ENCODE results near the gene LRRC49. TPM values are rescaled to one million over a fixed set of nuclear protein-coding genes. Genes with fewer than 3 reads are reported as not detected.

Gene LRRC49
- total and polyA plus RNA-seq, 2 of the 13 experiments (the other 11 are each of a cell fraction or from before 2014, with no cell fraction given): 0.57 to 1.00 TPM

- CTCF ChIA-PET (ENCODE audit: low intra/inter-chr PET ratio, low total read pairs): no interaction called here
- no peaks in the 10 kb centered on the region for H3K36me3 ChIP-seq (replicated peaks in 1 of 2; ENCODE audit: control insufficient read depth in 1 of 2, insufficient read depth in 2 of 2, low read length in 2 of 2)
- DNase-seq (ENCODE audit: low spot score) (no peak), FAIRE-seq (no peak), ATAC-seq (no peak)
- no peaks in the 10 kb centered on the region for H3K9me3 ChIP-seq (ENCODE audit: low read length)
- H3K4me1 ChIP-seq (ENCODE audit: insufficient read depth, low read length): peaks cover 25% of the 10 kb centered on the region
- POLR2A ChIA-PET: no interaction called here
- no peak overlapping the region for H3K9ac ChIP-seq (ENCODE audit: insufficient read depth, low read depth, low read length)
- 54% methylated on average over 5 of the region's 5 CpGs for WGBS (ENCODE audit: low lambda C conversion rate)
- in situ Hi-C loops (cut with HindIII; ENCODE audit: extremely low pct_ligation_motif_present, low pct_unique_long_range_greater_than_20kb) (no loop called here), intact Hi-C loops (cut with micrococcal nuclease; ENCODE audit: unreplicated experiment) (no loop called here)
- H3K27me3 ChIP-seq (ENCODE audit: control insufficient read depth in 1 of 2, insufficient read depth in 2 of 2, low read length in 2 of 2): no peaks in the 10 kb centered on the region; a peak in 1 of 5 replicates
- no peak overlapping the region for H3K4me3 ChIP-seq (replicated peaks in 1 of 3; ENCODE audit: insufficient read depth in 1 of 3, low read depth in 2 of 3, low read length in 3 of 3)
- no peak overlapping the region for H3K27ac ChIP-seq (ENCODE audit: extremely low read length, insufficient read depth, low read length)
- H3K79me2 ChIP-seq (ENCODE audit: insufficient read depth, low read length): no peaks in the 10 kb centered on the region
- H2AFZ ChIP-seq (ENCODE audit: low read length): no peak overlapping the region
- TF ChIP-seq CSRNP1 (CRISPR knock-in tag; IDR thresholded peaks at IDR 0.05) (no peak), ZGPAT (CRISPR knock-in tag; IDR thresholded peaks at IDR 0.05) (no peak), NFE2 (CRISPR knock-in tag; IDR thresholded peaks at IDR 0.05) (peak; percentile 34; the same call in 1 of the 2 replicates)
- H4K20me1 ChIP-seq (ENCODE audit: insufficient read depth, low read length): no peaks in the 10 kb centered on the region
- H3K4me2 ChIP-seq (ENCODE audit: low read depth, low read length): no peak overlapping the region
- no TSS peak for BruUV-seq (replicated peaks)
These were observed 25.5 kb upstream of the LRRC49 start for GRCh38 chr15:70866982-70867641.

- Histone ChIP-seq H4K20me1 (ENCODE audit: insufficient read depth, low read length) (no peaks in the 10 kb centered on the region), H3K9me3 (ENCODE audit: low read length) (no peaks in the 10 kb centered on the region), H3K4me1 (ENCODE audit: insufficient read depth, low read length) (peaks cover 22% of the 10 kb centered on the region), H3K4me3 (replicated peaks in 1 of 3; ENCODE audit: insufficient read depth in 1 of 3, low read depth in 2 of 3, low read length in 3 of 3) (no peak overlapping the region), H3K36me3 (replicated peaks in 1 of 2; ENCODE audit: control insufficient read depth in 1 of 2, insufficient read depth in 2 of 2, low read length in 2 of 2) (no peaks in the 10 kb centered on the region), H2AFZ (ENCODE audit: low read length) (no peak overlapping the region), H3K27me3 (ENCODE audit: control insufficient read depth in 1 of 2, insufficient read depth in 2 of 2, low read length in 2 of 2) (no peaks in the 10 kb centered on the region), H3K4me2 (ENCODE audit: low read depth, low read length) (no peak overlapping the region), H3K27ac (ENCODE audit: extremely low read length, insufficient read depth, low read length) (no peak overlapping the region), H3K79me2 (ENCODE audit: insufficient read depth, low read length) (no peaks in the 10 kb centered on the region), H3K9ac (ENCODE audit: insufficient read depth, low read depth, low read length) (no peak overlapping the region)
- DNase-seq (ENCODE audit: low spot score): no peak
- BruUV-seq (replicated peaks): no TSS peak
- CTCF ChIA-PET (ENCODE audit: low intra/inter-chr PET ratio, low total read pairs): no interaction called here
- in situ Hi-C loops (cut with HindIII; ENCODE audit: extremely low pct_ligation_motif_present, low pct_unique_long_range_greater_than_20kb) (no loop called here), intact Hi-C loops (cut with micrococcal nuclease; ENCODE audit: unreplicated experiment) (no loop called here)
- 74% methylated on average over 6 of the region's 6 CpGs for WGBS (ENCODE audit: low lambda C conversion rate)
- ATAC-seq: no peak
- no peak for FAIRE-seq
- POLR2A ChIA-PET: no interaction called here
- TF ChIP-seq PAWR (CRISPR knock-in tag; IDR thresholded peaks at IDR 0.05; ENCODE audit: borderline replicate concordance) (no peak), TFDP2 (CRISPR knock-in tag; IDR thresholded peaks at IDR 0.05) (no peak), ZNF512 (CRISPR knock-in tag; IDR thresholded peaks at IDR 0.05) (no peak), KLF13 (CRISPR knock-in tag; IDR thresholded peaks at IDR 0.05) (no peak), ZNF7 (CRISPR knock-in tag; IDR thresholded peaks at IDR 0.05) (no peak), ZBTB3 (CRISPR knock-in tag; IDR thresholded peaks at IDR 0.05; ENCODE audit: borderline replicate concordance, low read depth) (no peak), ZNF12 (CRISPR knock-in tag; IDR thresholded peaks at IDR 0.05) (no peak), IRF2 (CRISPR knock-in tag; IDR thresholded peaks at IDR 0.05) (no peak)
These were observed 24.6 kb upstream of the LRRC49 start for GRCh38 chr15:70867911-70868467.

Measured in HepG2 (cell line).